Bronchial epithelial cell (primary cell): Measurements from ENCODE around the gene CSMD2. TPM values are rescaled to one million over a fixed set of nuclear protein-coding genes. Genes with fewer than 3 reads are reported as not detected.

Experiments used
- DNase-seq: peaks from one replicate; pipeline ENCODE4 v3.0.0-alpha.2; 2010; ENCODE audit warnings: low read depth
- FAIRE-seq: peaks from 2 replicates; lab custom pipeline; 2011; peaks lifted over from hg19 to GRCh38; lab: Jason Lieb, UNC
- H3K27me3 ChIP-seq: 2 replicates; pipeline ENCODE4 v1.5.1; 2011; ENCODE audit warnings: low read length; ENCODE audit not compliant: control insufficient read depth, insufficient read depth
- H3K36me3 ChIP-seq: 2 replicates; pipeline ENCODE4 v1.5.1; 2011; ENCODE audit warnings: low read length; ENCODE audit not compliant: control insufficient read depth, insufficient read depth
- H3K4me3 ChIP-seq: 2 replicates; pipeline ENCODE4 v1.5.1; 2011; ENCODE audit warnings: mild to moderate bottlenecking, low read depth, low read length, control low read depth
- CTCF ChIP-seq: IDR thresholded peaks from 2 replicates; pipeline ENCODE4 v1.5.1; 2011; ENCODE audit warnings: mild to moderate bottlenecking, moderate library complexity, low read length, control low read depth, inconsistent platforms; ENCODE audit not compliant: insufficient read depth, severe bottlenecking
- total RNA-seq: library from RNA; depleted of rRNA; stranded (reverse); fragments of >200 nt; gene quantifications from 2 replicates; pipeline ENCODE4 v1.2.1, GENCODE V29; 2014

The CSMD2 gene
- total RNA-seq, 1 donor from 2014 or later: not detected

GRCh38 chr1:33724348-33724747 lies 440.7 kb downstream of the CSMD2 start:
- no peak for TF ChIP-seq CTCF
- no peaks in the 10 kb centered on the region for H3K36me3 ChIP-seq
- no peaks in the 10 kb centered on the region for H3K27me3 ChIP-seq
- H3K4me3 ChIP-seq: no peak overlapping the region
- FAIRE-seq (no peak), DNase-seq (no peak)

GRCh38 chr1:33723251-33723650 lies 441.8 kb downstream of the CSMD2 start:
- no peaks in the 10 kb centered on the region for H3K36me3 ChIP-seq
- FAIRE-seq: no peak
- no peak for DNase-seq

GRCh38 chr1:33721301-33721815 lies 443.7 kb downstream of the CSMD2 start:
- no peak overlapping the region for H3K4me3 ChIP-seq
- no peaks in the 10 kb centered on the region for H3K27me3 ChIP-seq
- H3K36me3 ChIP-seq: no peaks in the 10 kb centered on the region
- DNase-seq (no peak), FAIRE-seq (no peak)
- TF ChIP-seq CTCF: no peak

More at GRCh38 chr1:33723251-33723650, 441.8 kb downstream of the CSMD2 start:
- H3K4me3 ChIP-seq: no peak overlapping the region
- TF ChIP-seq CTCF: no peak
- no peaks in the 10 kb centered on the region for H3K27me3 ChIP-seq

- Histone ChIP-seq H3K4me3 (no peak overlapping the region), H3K27me3 (no peaks in the 10 kb centered on the region), H3K36me3 (no peaks in the 10 kb centered on the region)
- no peak for FAIRE-seq
- no peak for DNase-seq
- no peak for TF ChIP-seq CTCF
Measured at GRCh38 chr1:33719771-33720670, 445.0 kb downstream of the CSMD2 start.

GRCh38 chr1:33719326-33719725 lies 445.7 kb downstream of the CSMD2 start:
- Histone ChIP-seq H3K27me3 (no peaks in the 10 kb centered on the region), H3K4me3 (no peak overlapping the region), H3K36me3 (no peaks in the 10 kb centered on the region)
- FAIRE-seq: no peak
- no peak for DNase-seq
- no peak for TF ChIP-seq CTCF
